Gastroesophageal sphincter (tissue), 3 donors: Measurements from ENCODE around the gene CASP5.
A peak's percentile ranks its signal among the peaks of the same experiment; 100 is the strongest.

Experiments used
- EP300 ChIP-seq: sonication (generic); formaldehyde crosslinking; IDR thresholded peaks from one replicate; pipeline ENCODE4 v1.6.1; 2017; ENCODE audit warnings: antibody characterized with exemption, mild to moderate bottlenecking
- POLR2A ChIP-seq, 2 donors: fragments of 450-650 bp; IDR thresholded peaks; one replicate each; pipeline ENCODE4 v1.6.1; 2017; ENCODE audit warnings: antibody characterized with exemption in 2 of 2, mild to moderate bottlenecking in 2 of 2, moderate library complexity in 1 of 2
- TF ChIP-seq, protein P1 (sequence below), 4 experiments: fragments of 200-600 bp in 2 of 4; fragments of 450-650 bp in 2 of 4; sonication (generic) in 1 of 4; IDR thresholded peaks; one replicate each; pipeline ENCODE4 v1.5.1; 2017 to 2019; ENCODE audit warnings: antibody characterized with exemption in 4 of 4, mild to moderate bottlenecking in 2 of 4, moderate library complexity in 2 of 4

DNA sequence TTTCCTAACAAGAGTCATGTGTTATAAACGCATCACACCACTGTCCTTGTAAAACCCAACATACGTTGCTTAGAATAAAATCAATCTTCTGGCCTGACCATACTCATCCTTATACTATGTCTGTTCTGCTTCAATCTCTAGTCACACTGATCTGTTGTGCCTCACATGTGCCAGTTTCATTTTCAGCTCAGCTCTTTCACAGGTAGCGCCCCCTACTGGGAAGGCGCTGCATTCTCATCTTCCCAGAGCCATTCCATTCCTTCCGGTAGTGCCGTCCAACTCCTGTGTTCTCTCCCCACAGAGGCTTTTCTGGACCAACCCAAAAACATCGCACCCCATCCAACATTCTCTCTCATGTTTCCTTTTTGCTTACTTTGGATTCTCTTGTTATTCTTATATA lies 22.2 kb downstream of the CASP5 start:
- TF ChIP-seq, protein P1, sequence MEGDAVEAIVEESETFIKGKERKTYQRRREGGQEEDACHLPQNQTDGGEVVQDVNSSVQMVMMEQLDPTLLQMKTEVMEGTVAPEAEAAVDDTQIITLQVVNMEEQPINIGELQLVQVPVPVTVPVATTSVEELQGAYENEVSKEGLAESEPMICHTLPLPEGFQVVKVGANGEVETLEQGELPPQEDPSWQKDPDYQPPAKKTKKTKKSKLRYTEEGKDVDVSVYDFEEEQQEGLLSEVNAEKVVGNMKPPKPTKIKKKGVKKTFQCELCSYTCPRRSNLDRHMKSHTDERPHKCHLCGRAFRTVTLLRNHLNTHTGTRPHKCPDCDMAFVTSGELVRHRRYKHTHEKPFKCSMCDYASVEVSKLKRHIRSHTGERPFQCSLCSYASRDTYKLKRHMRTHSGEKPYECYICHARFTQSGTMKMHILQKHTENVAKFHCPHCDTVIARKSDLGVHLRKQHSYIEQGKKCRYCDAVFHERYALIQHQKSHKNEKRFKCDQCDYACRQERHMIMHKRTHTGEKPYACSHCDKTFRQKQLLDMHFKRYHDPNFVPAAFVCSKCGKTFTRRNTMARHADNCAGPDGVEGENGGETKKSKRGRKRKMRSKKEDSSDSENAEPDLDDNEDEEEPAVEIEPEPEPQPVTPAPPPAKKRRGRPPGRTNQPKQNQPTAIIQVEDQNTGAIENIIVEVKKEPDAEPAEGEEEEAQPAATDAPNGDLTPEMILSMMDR (IDR thresholded peaks at IDR 0.05), result peak in 2 of 4 experiments; percentile 8 to 48
- TF ChIP-seq POLR2A (IDR thresholded peaks at IDR 0.05), result no peak
- no peak for TF ChIP-seq EP300
